Measurements from ENCODE around the gene ESPN. TPM values are rescaled to one million over a fixed set of nuclear protein-coding genes. Genes with fewer than 3 reads are reported as not detected.

ESPN gene
- total and polyA plus RNA-seq, 12 donors: 0.12 to 0.51 (median 0.25) TPM; not detected in 5

- Histone ChIP-seq H3K4me3 (no peak overlapping the region), H3K4me1 (peaks cover 0 to 25% (median 0%) of the 10 kb centered on the region in 9 donors), H3K27ac (peak overlapping the region in 2 of 10 donors; percentile 15 to 37), H3K27me3 (no peaks in the 10 kb centered on the region), H3K36me3 (no peaks in the 10 kb centered on the region), H3K9me3 (no peaks in the 10 kb centered on the region)
- ATAC-seq (peak in 3 of 8 donors; percentile 25 to 30 (median 26)), DNase-seq (no peak)
- intact Hi-C loops (cut with DNase I): no loop called here
- TF ChIP-seq CTCF (IDR thresholded peaks at IDR 0.05): no peak
- WGBS, 2 donors: 64 to 65% methylated on average over 20 of the region's 20 CpGs
Observed at GRCh38 chr1:6509220-6509918, 84.8 kb downstream of the ESPN start.

- Histone ChIP-seq H3K27ac (peak overlapping the region in 1 of 10 donors; percentile 15), H3K36me3 (no peaks in the 10 kb centered on the region), H3K4me1 (peaks cover 0 to 25% (median 0%) of the 10 kb centered on the region in 9 donors), H3K9me3 (no peaks in the 10 kb centered on the region), H3K4me3 (no peak overlapping the region), H3K27me3 (no peaks in the 10 kb centered on the region)
- no peak for DNase-seq
- 84% methylated on average over 10 of the region's 10 CpGs for WGBS, 2 donors
- no peak for TF ChIP-seq CTCF (IDR thresholded peaks at IDR 0.05)
- peak in 7 of 8 donors; percentile 16 to 64 (median 53) for ATAC-seq
- intact Hi-C loops (cut with DNase I): no loop called here
Observed at GRCh38 chr1:6509919-6510291, 85.3 kb downstream of the ESPN start.

- Histone ChIP-seq H3K36me3 (no peaks in the 10 kb centered on the region), H3K27me3 (no peaks in the 10 kb centered on the region), H3K4me1 (peaks cover 0 to 25% (median 0%) of the 10 kb centered on the region in 9 donors), H3K27ac (no peak overlapping the region), H3K9me3 (no peaks in the 10 kb centered on the region), H3K4me3 (no peak overlapping the region)
- TF ChIP-seq CTCF (IDR thresholded peaks at IDR 0.05): no peak
- DNase-seq (no peak), ATAC-seq (no peak)
- intact Hi-C loops (cut with DNase I): no loop called here
- WGBS, 2 donors: 78 to 83% methylated on average over 6 of the region's 6 CpGs
Observed at GRCh38 chr1:6510493-6510892, 85.9 kb downstream of the ESPN start.

Small RNA genes lying within 50 kb of the gene (microRNA-seq; reads per million reads assigned to microRNA genes)
- 0 reads per million in 2 donors for gene MIR4252

Other genes starting within 250 kb of the ESPN start
- under 1 TPM; 0.02 to 0.78 (median 0.25) TPM for gene CHD5, start 244.5 kb upstream of the ESPN start, total RNA-seq
- under 1 TPM; 0.01 to 0.07 TPM for gene CHD5, start 244.5 kb upstream of the ESPN start, polyA plus RNA-seq
- 100 to 1,000 TPM; 223 to 298 (median 273) TPM for gene RPL22, start 225.2 kb upstream of the ESPN start, total RNA-seq
- gene RPL22, start 225.2 kb upstream of the ESPN start, polyA plus RNA-seq: 100 to 1,000 TPM; 295 to 639 TPM
- 100 to 1,000 TPM in 1 of 10 donors, 10 to 100 TPM in 9; 30.6 to 101 (median 67.4) TPM for gene RNF207, start 218.7 kb upstream of the ESPN start, total RNA-seq
- 100 to 1,000 TPM in 1 of 2 donors, 10 to 100 TPM in 1; 16.2 to 183 TPM for gene RNF207, start 218.7 kb upstream of the ESPN start, polyA plus RNA-seq
- 10 to 100 TPM; 47.9 to 81.0 (median 64.4) TPM for gene ICMT, start 188.8 kb upstream of the ESPN start, total RNA-seq
- gene ICMT, start 188.8 kb upstream of the ESPN start, polyA plus RNA-seq: 10 to 100 TPM; 16.5 to 38.3 TPM
- not detected for gene HES3, start 180.6 kb upstream of the ESPN start, total RNA-seq
- not detected for gene HES3, start 180.6 kb upstream of the ESPN start, polyA plus RNA-seq
- gene GPR153, start 163.7 kb upstream of the ESPN start, total RNA-seq: 1 to 10 TPM; 1.8 to 8.5 (median 3.6) TPM
- gene GPR153, start 163.7 kb upstream of the ESPN start, polyA plus RNA-seq: 1 to 10 TPM; 2.0 to 3.7 TPM
- gene ACOT7, start 31.0 kb upstream of the ESPN start, total RNA-seq: 10 to 100 TPM in 3 of 10 donors, 1 to 10 TPM in 7; 5.1 to 26.9 (median 8.6) TPM
- gene ACOT7, start 31.0 kb upstream of the ESPN start, polyA plus RNA-seq: 10 to 100 TPM in 1 of 2 donors, 1 to 10 TPM in 1; 4.0 to 40.4 TPM
- under 1 TPM in 1 of 10 donors, not detected in 9; 0.25 TPM for gene HES2, start 4.9 kb upstream of the ESPN start, total RNA-seq
- under 1 TPM in 1 of 2 donors, not detected in 1; 0.22 TPM for gene HES2, start 4.9 kb upstream of the ESPN start, polyA plus RNA-seq
- 10 to 100 TPM in 2 of 10 donors, 1 to 10 TPM in 8; 4.0 to 12.0 (median 7.3) TPM for gene TNFRSF25, start 41.4 kb downstream of the ESPN start, total RNA-seq
- gene TNFRSF25, start 41.4 kb downstream of the ESPN start, polyA plus RNA-seq: 10 to 100 TPM in 1 of 2 donors, 1 to 10 TPM in 1; 6.6 to 43.1 TPM
- 10 to 100 TPM; 10.0 to 18.8 (median 15.3) TPM for gene PLEKHG5, start 66.9 kb downstream of the ESPN start, total RNA-seq
- gene PLEKHG5, start 66.9 kb downstream of the ESPN start, polyA plus RNA-seq: 10 to 100 TPM in 1 of 2 donors, 1 to 10 TPM in 1; 6.6 to 28.7 TPM
- 10 to 100 TPM; 13.5 to 19.3 (median 15.3) TPM for gene NOL9, start 129.7 kb downstream of the ESPN start, total RNA-seq
- gene NOL9, start 129.7 kb downstream of the ESPN start, polyA plus RNA-seq: 1 to 10 TPM; 3.0 to 5.9 TPM
- not detected for gene TAS1R1, start 130.5 kb downstream of the ESPN start, total RNA-seq
- not detected for gene TAS1R1, start 130.5 kb downstream of the ESPN start, polyA plus RNA-seq
- 10 to 100 TPM in 6 of 10 donors, 1 to 10 TPM in 4; 7.3 to 16.6 (median 11.0) TPM for gene ZBTB48, start 155.2 kb downstream of the ESPN start, total RNA-seq
- 10 to 100 TPM; 18.3 to 41.5 TPM for gene ZBTB48, start 155.2 kb downstream of the ESPN start, polyA plus RNA-seq
- gene KLHL21, start 178.1 kb downstream of the ESPN start, total RNA-seq: 10 to 100 TPM; 49.5 to 93.3 (median 70.4) TPM
- gene KLHL21, start 178.1 kb downstream of the ESPN start, polyA plus RNA-seq: 10 to 100 TPM; 20.4 to 22.3 TPM
- 10 to 100 TPM in 1 of 10 donors, 1 to 10 TPM in 9; 5.9 to 12.2 (median 8.0) TPM for gene PHF13, start 189.0 kb downstream of the ESPN start, total RNA-seq
- gene PHF13, start 189.0 kb downstream of the ESPN start, polyA plus RNA-seq: 1 to 10 TPM; 3.7 to 5.2 TPM
- 10 to 100 TPM in 7 of 10 donors, 1 to 10 TPM in 3; 6.8 to 16.7 (median 11.2) TPM for gene THAP3, start 200.1 kb downstream of the ESPN start, total RNA-seq
- 10 to 100 TPM; 24.6 to 27.6 TPM for gene THAP3, start 200.1 kb downstream of the ESPN start, polyA plus RNA-seq